Endometrial microvascular endothelial cells (primary cell): ENCODE measurements around the gene EIF2AK2. TPM values are rescaled to one million over a fixed set of nuclear protein-coding genes. Genes with fewer than 3 reads are reported as not detected.

Source experiments
- in situ Hi-C: cut with HindIII; loops from 2 replicates; pipeline ENCODE4 v1.10.0; 2017; ENCODE audit warnings: low sequenced_read_pairs, low pct_unique_long_range_greater_than_20kb; ENCODE audit errors: inconsistent ontology term
- total RNA-seq: library from RNA; depleted of rRNA; stranded (reverse); fragments of >200 nt; gene quantifications from one replicate; pipeline ENCODE4 v1.2.3, GENCODE V29; 2015; ENCODE audit errors: inconsistent ontology term

The EIF2AK2 gene
- total RNA-seq, 1 donor from 2014 or later: 24.8 TPM

GRCh38 chr2:37110306-37111212 lies 46.2 kb downstream of the EIF2AK2 start:
- in situ Hi-C loops: no loop called here

- in situ Hi-C loops: no loop called here
Measured at GRCh38 chr2:37109523-37109922, 47.3 kb downstream of the EIF2AK2 start.

DNA sequence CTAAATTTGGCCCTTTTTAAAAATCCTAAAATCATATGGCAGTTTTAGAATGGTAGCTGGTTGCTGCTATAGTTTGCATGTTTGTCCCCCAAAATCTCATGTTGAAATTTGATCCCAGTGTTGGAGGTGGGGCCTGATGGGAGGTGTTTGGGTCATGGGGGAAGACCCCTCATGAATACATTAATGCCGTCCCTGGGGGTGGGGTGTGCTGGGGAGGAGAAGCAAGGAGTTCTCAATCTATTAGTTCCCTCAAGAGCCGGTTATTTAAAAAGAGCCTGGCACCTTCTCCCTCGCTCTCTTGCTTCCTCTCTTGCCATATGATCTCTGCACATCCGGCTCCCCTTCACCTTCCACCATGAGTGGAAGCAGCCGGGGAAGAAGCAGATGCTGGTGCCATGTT lies 51.6 kb downstream of the EIF2AK2 start:
- in situ Hi-C loops: no loop called here

DNA sequence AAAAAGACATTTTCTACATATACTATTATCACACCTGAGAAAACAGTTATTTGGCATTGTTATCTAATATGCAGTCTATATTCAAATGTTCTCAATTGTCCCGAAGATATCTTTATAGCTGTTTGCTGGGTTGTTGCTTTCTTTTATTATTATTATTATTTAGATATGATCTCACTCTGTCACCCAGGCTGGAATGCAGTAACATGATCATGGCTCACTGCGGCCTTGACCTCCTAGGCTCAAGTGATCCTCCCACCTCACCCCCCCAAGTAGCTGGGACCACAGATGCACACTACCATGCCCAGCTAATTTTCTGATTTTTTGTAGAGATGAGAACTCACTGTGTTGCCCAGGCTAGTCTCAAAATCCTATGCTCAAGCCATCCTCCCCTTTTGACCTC lies 52.6 kb downstream of the EIF2AK2 start:
- in situ Hi-C loops: no loop called here

GRCh38 chr2:37102588-37102987 lies 54.2 kb downstream of the EIF2AK2 start:
- in situ Hi-C loops: no loop called here

GRCh38 chr2:37100054-37100453 lies 56.7 kb downstream of the EIF2AK2 start:
- in situ Hi-C loops: no loop called here

DNA sequence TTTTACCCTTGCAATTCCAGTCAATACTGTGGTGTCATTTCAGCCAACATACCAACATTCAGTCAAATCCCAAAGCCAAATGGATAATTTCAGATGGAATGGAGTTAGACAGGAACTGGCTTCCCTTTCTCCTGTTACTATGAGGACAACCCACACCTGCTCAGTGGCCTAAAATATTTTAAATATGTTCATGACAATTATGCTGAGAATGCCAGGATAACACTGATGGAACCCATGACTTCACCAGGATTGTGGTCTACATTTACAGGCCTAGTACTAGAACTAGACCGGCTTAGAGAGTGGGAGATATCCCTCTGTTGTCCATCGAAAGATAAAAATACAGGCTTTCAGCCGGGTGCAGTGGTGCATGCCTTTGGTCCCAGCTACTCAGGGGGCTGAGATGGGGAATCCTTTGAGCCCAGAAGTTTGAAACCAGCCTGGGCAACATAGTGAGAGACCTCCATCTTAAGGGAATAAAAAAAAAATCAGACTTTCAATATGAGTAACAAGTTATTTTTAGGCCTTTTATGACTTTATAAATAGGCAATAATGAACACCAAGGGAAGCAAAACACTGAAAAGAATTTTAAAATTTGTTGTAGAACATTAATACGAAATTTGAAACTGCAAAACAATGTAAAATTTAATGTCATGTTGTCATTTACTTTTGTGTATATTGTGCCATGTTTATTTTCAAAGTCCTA lies 58.2 kb downstream of the EIF2AK2 start:
- in situ Hi-C loops: no loop called here

DNA sequence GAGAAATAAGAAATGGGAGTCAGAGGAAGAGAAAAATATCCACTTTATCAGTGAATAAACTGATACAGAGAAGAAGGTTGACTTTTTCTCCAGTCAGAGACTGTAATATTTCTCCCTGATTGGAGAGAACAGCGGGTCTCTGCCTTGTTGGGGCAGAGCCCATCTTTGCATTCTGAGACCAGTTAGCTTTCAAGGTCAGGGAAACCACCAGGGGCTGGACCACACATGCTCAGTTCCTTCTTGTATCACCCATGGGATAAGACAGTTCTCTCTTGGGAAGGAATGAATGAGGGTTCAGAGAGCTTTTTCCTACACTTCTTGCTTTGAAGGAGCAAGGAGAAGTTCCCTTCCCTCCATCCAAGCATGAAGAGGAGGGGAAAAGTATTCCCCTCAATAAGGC lies 60.2 kb downstream of the EIF2AK2 start:
- in situ Hi-C loops: no loop called here

DNA sequence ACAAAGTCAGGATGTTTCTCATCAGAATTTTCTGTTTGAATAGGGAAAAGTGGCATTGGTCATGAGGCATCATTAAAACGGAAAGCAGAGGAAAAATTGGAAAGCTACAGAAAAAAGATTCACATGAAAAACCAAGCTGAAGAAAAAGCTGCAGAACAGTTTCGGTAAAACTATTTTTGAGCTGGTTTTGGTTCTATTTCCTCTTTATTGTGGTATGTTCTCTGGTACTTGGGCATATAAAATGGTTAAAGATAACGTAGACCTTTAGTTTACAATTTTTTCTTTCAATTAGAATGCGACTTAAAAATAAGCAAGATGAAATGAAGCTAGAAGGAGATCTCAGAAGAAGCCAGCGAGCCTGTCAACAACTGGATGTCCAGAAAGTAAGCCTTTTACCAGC lies 64.9 kb downstream of the EIF2AK2 start:
- in situ Hi-C loops: no loop called here

DNA sequence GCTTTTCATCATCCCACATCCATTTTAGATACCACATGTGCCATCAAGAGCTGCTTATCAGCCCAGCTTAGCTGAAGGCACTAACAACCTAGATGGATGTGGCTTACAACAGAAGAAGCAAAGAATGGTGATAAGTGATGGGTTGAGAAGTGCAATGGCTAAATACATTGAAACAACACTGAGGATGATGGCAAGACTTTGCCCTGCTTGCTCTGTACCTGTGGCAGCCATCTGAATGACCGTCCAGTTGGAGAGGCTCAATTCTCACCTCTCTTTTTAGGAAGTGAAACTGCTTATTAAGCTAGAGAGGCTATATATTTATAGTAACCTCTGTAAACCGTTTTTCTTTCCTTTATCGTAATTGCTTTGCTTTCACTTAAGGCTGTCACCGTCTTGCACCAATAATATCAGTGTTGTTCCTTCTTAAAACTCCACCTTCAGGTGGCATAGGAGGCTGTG lies 66.7 kb downstream of the EIF2AK2 start:
- in situ Hi-C loops: no loop called here

DNA sequence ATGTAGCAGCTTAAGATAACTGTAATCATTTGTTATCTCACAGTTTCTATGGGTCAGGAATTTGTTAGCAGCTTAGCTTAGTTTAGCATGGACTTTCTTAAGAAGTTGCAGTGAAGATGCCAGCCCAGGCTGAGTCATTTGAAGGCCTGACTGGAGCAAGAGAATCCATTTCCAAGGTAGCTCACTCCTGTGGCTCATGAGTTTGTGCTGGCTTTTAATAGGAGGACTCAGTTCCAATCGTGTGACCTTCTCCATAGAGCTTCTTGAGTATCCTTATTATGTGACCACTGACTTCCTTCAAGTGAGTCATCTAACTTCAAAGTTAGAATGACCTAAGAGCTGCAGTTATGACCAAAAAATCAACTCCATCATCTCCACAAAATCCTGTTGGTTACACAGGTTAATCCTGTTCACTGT lies 71.0 kb downstream of the EIF2AK2 start:
- in situ Hi-C loops: no loop called here

DNA sequence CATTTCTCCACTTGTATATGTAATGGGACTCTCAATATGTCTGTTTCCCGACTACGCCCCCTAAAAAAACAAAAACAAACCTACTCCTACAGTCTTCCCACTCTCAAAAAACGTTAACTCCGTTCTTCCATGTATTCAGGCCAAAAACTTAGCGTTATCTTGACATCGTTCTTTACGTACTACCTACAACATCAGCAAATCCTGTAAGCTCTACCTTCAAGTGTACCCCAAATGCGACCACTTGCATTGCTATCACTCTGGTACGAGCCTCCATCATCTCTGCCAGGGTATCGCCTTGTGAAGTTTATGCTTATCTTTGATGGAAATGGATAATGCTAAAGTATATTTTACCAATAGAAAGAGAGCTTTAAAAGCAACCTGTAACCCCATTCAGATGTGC lies 72.0 kb downstream of the EIF2AK2 start:
- in situ Hi-C loops: no loop called here

GRCh38 chr2:37083873-37084794 lies 72.6 kb downstream of the EIF2AK2 start, which contains the start of the genes GPATCH11 and HEATR5B:
Gene GPATCH11 (plus strand): TSS chr2:37084518. CDS start chr2:37088382, 3,864 bp downstream.
Gene HEATR5B (minus strand): TSS chr2:37084372. CDS start chr2:37083414, 958 bp downstream.
- in situ Hi-C loops: no loop called here

GRCh38 chr2:37080689-37081088 lies 76.1 kb downstream of the EIF2AK2 start:
- in situ Hi-C loops: no loop called here

DNA sequence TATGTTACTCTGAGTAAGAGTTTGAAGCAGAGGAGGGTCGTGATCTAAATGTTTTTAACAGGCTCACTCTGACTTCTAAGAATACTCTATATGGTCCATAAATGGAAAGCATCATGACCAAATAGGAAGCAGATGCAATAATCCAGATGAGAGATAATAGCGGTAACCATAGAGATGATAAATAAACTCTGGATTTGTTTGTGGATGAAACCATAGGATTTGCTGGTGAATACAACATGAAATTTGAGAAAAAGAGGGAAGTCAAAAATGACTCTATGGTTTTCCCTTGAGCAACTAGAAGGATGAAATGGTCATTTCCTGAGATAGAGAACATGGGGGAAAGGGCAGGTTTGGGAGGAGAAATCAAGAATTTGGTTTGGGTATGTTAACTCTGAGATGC lies 76.5 kb downstream of the EIF2AK2 start:
- in situ Hi-C loops: no loop called here

DNA sequence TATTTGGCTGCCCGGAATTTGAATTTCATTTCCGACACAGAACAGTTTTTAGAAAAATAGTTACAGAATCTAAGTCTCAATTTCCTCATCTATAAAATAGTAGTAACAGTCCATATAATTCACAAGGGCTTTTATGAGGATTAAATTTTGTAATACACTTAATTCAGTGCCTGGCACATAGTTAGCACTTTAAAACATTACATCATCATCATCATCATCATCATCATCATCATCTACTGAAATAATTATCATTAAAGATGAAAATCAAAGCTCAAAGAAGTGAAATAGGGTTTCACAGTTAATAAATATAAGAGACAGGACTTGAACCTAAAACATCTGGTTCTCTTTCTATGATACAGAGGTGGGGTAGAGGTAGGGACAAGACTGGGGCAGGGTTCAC lies 85.8 kb downstream of the EIF2AK2 start:
- in situ Hi-C loops: no loop called here

- in situ Hi-C loops: no loop called here
Measured at GRCh38 chr2:37068686-37069085, 88.1 kb downstream of the EIF2AK2 start.

GRCh38 chr2:37061776-37062175 lies 95.0 kb downstream of the EIF2AK2 start:
- in situ Hi-C loops: no loop called here
